BE2C (cell line): ENCODE data around the gene SRC.

Source experiments
- DNase-seq: peaks from one replicate; pipeline ENCODE4 v3.0.0-alpha.2; 2020
- H3K27me3 ChIP-seq: fragments of 250-450 bp; sonication (Bioruptor Pico); 2 replicates; pipeline ENCODE4 v1.5.1; 2020; ENCODE audit warnings: mild to moderate bottlenecking
- H3K36me3 ChIP-seq: fragments of 250-450 bp; sonication (Bioruptor Pico); 2 replicates; pipeline ENCODE4 v1.5.1; 2020; ENCODE audit warnings: mild to moderate bottlenecking
- H3K4me1 ChIP-seq: fragments of 250-450 bp; sonication (Bioruptor Pico); 2 replicates; pipeline ENCODE4 v1.5.1; 2020
- H3K4me3 ChIP-seq: 2 replicates; pipeline ENCODE4 v1.5.1; 2011; ENCODE audit warnings: low read depth, low read length
- H3K9me3 ChIP-seq: fragments of 250-450 bp; sonication (Bioruptor Pico); 2 replicates; pipeline ENCODE4 v1.5.1; 2020
- TF ChIP-seq, protein P1 (sequence below): IDR thresholded peaks from 2 replicates; pipeline ENCODE4 v1.5.1; 2012; ENCODE audit warnings: mild to moderate bottlenecking, low read depth, low read length

Gene SRC

DNA sequence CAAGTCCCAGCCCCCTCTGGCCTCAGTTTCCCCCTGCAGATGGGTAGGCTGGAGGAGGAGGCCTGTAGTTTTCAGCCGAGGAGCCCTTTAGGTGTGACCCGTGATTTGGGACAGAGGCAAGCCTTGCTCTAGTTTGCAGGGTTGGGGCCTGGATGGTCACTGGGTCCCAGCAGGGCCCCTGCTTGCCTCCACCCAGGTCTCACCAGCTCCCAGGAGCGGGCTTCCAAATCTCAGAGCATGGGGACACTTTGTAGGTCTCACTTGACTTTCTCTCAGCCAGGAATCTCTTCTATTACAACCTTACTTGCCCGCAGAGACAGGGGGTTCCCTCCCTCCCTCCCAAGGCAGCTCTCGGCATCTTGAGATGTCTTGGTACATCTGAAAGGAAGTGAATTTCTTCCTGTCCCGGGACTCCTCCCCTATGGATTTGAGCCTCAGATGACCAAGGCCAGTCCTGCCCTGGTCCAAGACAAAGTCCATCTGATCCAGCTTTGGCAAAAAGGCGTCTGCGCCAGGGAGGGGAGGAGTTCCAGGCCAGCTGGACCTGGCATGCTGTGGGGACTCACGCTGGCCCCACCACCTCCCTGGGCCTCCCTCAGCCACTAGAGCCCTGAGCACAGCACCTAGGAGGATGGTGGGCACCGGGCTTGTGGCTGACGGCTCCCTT, 47.4 kb downstream of the SRC start:
- Histone ChIP-seq H3K4me3 (no peak overlapping the region), H3K9me3 (no peaks in the 10 kb centered on the region), H3K27me3 (no peaks in the 10 kb centered on the region), H3K4me1 (peaks cover 18% of the 10 kb centered on the region), H3K36me3 (no peaks in the 10 kb centered on the region)
- TF ChIP-seq, protein P1, sequence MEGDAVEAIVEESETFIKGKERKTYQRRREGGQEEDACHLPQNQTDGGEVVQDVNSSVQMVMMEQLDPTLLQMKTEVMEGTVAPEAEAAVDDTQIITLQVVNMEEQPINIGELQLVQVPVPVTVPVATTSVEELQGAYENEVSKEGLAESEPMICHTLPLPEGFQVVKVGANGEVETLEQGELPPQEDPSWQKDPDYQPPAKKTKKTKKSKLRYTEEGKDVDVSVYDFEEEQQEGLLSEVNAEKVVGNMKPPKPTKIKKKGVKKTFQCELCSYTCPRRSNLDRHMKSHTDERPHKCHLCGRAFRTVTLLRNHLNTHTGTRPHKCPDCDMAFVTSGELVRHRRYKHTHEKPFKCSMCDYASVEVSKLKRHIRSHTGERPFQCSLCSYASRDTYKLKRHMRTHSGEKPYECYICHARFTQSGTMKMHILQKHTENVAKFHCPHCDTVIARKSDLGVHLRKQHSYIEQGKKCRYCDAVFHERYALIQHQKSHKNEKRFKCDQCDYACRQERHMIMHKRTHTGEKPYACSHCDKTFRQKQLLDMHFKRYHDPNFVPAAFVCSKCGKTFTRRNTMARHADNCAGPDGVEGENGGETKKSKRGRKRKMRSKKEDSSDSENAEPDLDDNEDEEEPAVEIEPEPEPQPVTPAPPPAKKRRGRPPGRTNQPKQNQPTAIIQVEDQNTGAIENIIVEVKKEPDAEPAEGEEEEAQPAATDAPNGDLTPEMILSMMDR: no peak
- DNase-seq: peak; percentile 7

DNA sequence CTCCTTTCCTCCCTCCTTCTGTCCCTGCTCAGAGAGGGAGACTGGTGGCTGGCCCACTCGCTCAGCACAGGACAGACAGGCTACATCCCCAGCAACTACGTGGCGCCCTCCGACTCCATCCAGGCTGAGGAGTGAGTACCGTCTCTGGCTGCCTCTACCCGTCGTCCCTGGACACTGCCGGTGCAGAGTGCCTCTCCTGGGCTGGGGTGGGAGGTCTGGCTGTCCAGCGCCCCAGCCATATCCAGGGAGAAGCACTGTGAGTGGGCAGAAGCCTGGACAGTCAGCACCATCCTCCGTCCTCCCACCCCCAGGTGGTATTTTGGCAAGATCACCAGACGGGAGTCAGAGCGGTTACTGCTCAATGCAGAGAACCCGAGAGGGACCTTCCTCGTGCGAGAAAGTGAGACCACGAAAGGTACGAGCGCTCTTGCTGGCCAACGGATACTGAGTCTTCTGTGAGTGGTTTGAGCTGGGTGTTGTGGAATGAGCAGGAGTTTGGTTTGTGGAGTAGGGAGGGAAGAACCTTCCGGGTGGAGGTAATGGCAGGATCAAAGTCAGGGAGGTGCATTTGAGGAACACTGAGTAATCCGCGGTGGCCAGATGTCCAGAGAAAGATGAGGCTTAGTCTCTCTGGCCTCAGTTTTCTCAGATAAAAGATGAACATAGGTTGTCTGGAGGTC, 48.1 kb downstream of the SRC start:
- peak; percentile 14 for DNase-seq
- no peaks in the 10 kb centered on the region for H3K27me3 ChIP-seq
- TF ChIP-seq, protein P1: no peak
- no peaks in the 10 kb centered on the region for H3K36me3 ChIP-seq
- H3K9me3 ChIP-seq: no peaks in the 10 kb centered on the region
- H3K4me1 ChIP-seq: peaks cover 18% of the 10 kb centered on the region
- H3K4me3 ChIP-seq: no peak overlapping the region

DNA sequence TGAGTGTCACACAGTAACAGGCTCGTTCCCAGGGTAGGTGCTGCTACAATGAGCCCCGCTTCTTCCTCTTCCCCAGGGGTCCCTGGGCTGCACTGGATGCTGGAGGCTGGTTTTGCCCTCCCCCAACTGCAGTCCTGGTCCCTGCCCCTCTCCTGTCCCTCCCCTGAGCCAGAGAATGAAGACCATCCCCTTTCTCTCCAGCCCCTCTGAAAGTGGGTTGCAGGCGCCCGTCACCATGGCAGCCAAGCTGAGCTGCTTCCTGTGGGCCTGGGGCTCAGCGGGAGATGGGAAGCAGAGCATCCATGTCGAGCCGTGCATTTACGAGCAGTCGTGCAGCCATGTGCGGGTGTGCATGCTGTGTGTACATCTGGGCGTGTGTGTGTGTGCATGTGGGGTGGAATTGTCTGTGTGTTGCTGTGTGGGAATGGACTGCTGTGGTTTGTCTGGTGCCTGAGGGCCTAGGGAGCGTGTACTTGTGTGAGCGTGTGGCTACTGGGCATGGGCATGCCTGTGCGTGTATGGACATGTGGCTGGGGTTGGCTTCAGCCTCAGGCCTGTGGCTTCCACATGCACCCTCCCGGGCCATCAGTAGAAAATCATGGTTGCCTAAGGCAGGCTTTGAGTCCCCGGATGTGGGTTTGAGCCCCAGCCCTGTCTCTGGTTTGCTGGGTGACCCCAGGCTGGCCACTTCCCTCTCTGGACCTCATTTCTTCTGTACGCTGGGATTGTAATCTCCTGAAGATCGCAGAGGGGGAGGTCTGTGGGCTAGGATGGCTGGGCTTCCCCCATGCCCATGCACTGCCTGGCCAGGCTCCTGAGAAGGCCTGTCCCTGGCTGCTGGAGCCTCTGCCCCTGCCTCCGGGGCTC, 48.8 kb downstream of the SRC start:
- Histone ChIP-seq H3K9me3 (no peaks in the 10 kb centered on the region), H3K27me3 (no peaks in the 10 kb centered on the region), H3K36me3 (no peaks in the 10 kb centered on the region), H3K4me1 (peaks cover 18% of the 10 kb centered on the region), H3K4me3 (no peak overlapping the region)
- peak; percentile 65 for DNase-seq
- TF ChIP-seq, protein P1: no peak

DNA sequence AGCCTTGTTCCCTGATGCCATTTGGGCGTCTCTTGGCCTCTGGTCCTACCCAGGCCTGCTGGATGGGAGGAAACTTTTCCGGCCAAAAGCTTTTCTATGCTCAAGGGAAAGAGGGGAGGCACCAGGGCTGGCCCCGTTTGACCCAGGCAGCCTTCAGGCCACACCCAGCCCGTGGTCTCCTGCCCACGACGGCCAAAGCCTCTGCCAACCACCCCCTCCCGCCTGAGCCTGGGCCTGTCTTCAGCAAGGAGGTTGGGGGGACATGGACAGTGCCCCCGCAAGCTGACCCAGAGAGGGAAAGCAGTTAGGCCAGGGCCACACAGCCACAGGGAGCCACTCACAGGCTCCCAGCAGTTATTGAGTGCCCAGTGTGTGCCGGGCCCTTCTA, 49.5 kb downstream of the SRC start:
- TF ChIP-seq, protein P1: no peak
- Histone ChIP-seq H3K36me3 (no peaks in the 10 kb centered on the region), H3K9me3 (no peaks in the 10 kb centered on the region), H3K4me3 (no peak overlapping the region), H3K27me3 (no peaks in the 10 kb centered on the region), H3K4me1 (peaks cover 18% of the 10 kb centered on the region)
- DNase-seq: no peak

DNA sequence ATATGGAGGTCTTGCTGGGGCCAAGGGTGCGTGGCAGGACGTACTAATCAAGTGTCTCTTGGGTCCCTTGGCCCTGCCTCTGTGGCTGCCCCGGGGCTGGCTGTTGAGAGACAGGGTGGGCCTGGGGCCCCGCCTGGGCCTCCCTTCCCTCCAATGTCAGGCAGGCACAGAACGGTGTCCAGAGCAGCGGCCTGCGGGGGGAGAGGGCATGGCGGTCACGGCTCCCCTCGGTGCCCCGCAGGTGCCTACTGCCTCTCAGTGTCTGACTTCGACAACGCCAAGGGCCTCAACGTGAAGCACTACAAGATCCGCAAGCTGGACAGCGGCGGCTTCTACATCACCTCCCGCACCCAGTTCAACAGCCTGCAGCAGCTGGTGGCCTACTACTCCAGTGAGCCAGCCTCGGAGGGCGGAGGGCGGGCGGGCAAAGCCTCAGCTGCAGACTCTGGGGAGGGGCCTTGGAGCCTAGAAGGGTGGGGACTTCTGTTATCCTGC, 50.0 kb downstream of the SRC start:
- peak; percentile 83 for DNase-seq
- H3K9me3 ChIP-seq: no peaks in the 10 kb centered on the region
- TF ChIP-seq, protein P1: no peak
- peaks cover 18% of the 10 kb centered on the region for H3K4me1 ChIP-seq
- no peak overlapping the region for H3K4me3 ChIP-seq
- H3K27me3 ChIP-seq: no peaks in the 10 kb centered on the region
- H3K36me3 ChIP-seq: no peaks in the 10 kb centered on the region
